Neural progenitor cell (in vitro differentiated cells): ENCODE measurements around the gene H2AZ1. TPM values are rescaled to one million over a fixed set of nuclear protein-coding genes. Genes with fewer than 3 reads are reported as not detected.

ENCODE experiments used
- DNase-seq: peaks from one replicate; pipeline ENCODE4 v3.0.0-alpha.2; 2016; ENCODE audit warnings: low spot score
- H2AFZ ChIP-seq: fragments of 200-600 bp; sonication (generic); replicated peaks from 2 replicates; pipeline ENCODE4 v1.6.1; 2016; ENCODE audit warnings: antibody characterized with exemption
- H3F3A ChIP-seq: fragments of 200-600 bp; sonication (generic); 2 replicates; pipeline ENCODE4 v1.6.1; 2016; ENCODE audit warnings: antibody characterized with exemption, low read depth
- H3K27ac ChIP-seq: fragments of 200-600 bp; sonication (generic); 2 replicates; pipeline ENCODE4 v1.5.1; 2016; ENCODE audit warnings: mild to moderate bottlenecking
- H3K27me3 ChIP-seq: fragments of 200-600 bp; sonication (generic); 2 replicates; pipeline ENCODE4 v1.6.1; 2016; ENCODE audit warnings: mild to moderate bottlenecking, moderate library complexity
- H3K36me3 ChIP-seq: fragments of 200-600 bp; sonication (generic); 2 replicates; pipeline ENCODE4 v1.5.1; 2016
- H3K4me1 ChIP-seq: fragments of 200-600 bp; sonication (generic); 2 replicates; pipeline ENCODE4 v1.6.1; 2016; ENCODE audit warnings: mixed run types
- H3K4me2 ChIP-seq: fragments of 200-600 bp; sonication (generic); 2 replicates; pipeline ENCODE4 v1.6.1; 2016
- H3K4me3 ChIP-seq: fragments of 200-600 bp; sonication (generic); 2 replicates; pipeline ENCODE4 v1.5.1; 2016
- H3K79me2 ChIP-seq: fragments of 200-600 bp; sonication (generic); 2 replicates; pipeline ENCODE4 v1.6.1; 2016; ENCODE audit warnings: low read depth
- H3K9ac ChIP-seq: fragments of 200-600 bp; sonication (generic); 2 replicates; pipeline ENCODE4 v1.6.1; 2016
- H3K9me3 ChIP-seq: fragments of 200-600 bp; sonication (generic); 2 replicates; pipeline ENCODE4 v1.5.1; 2016; ENCODE audit warnings: low read depth
- H4K20me1 ChIP-seq: fragments of 200-600 bp; sonication (generic); 2 replicates; pipeline ENCODE4 v1.6.1; 2016; ENCODE audit warnings: low read depth
- H3K27ac Mint-ChIP-seq: 3 replicates; pipeline ENCODE4 v1.8.0; 2021; ENCODE audit warnings: mixed read lengths
- H3K27me3 Mint-ChIP-seq: 2 replicates; pipeline ENCODE4 v1.8.0; 2022; ENCODE audit warnings: low read depth, mild to moderate bottlenecking, inconsistent platforms, moderate library complexity, mixed read lengths; ENCODE audit not compliant: insufficient read depth
- H3K36me3 Mint-ChIP-seq: 3 replicates; pipeline ENCODE4 v1.8.0; 2021; ENCODE audit warnings: mixed read lengths
- H3K4me1 Mint-ChIP-seq: 3 replicates; pipeline ENCODE4 v1.8.0; 2021; ENCODE audit warnings: mixed read lengths
- H3K4me3 Mint-ChIP-seq: 3 replicates; pipeline ENCODE4 v1.8.0; 2021; ENCODE audit warnings: mild to moderate bottlenecking, moderate library complexity, mixed read lengths
- H3K9me3 Mint-ChIP-seq: 3 replicates; pipeline ENCODE4 v1.8.0; 2020; ENCODE audit warnings: mixed read lengths
- CTCF ChIP-seq: fragments of 200-600 bp; sonication (generic); IDR thresholded peaks from 2 replicates; pipeline ENCODE4 v1.5.1; 2017; ENCODE audit warnings: antibody characterized with exemption, mild to moderate bottlenecking
- EZH2 ChIP-seq: fragments of 200-600 bp; sonication (generic); IDR thresholded peaks from 2 replicates; pipeline ENCODE4 v1.6.1; 2017; ENCODE audit warnings: antibody characterized with exemption, mild to moderate bottlenecking, moderate library complexity
- EZH2phosphoT487 ChIP-seq: fragments of 200-600 bp; sonication (generic); IDR thresholded peaks from 2 replicates; pipeline ENCODE4 v1.6.1; 2017; ENCODE audit warnings: antibody characterized with exemption
- total RNA-seq: library from RNA; depleted of rRNA; stranded (reverse); fragments of >200 nt; gene quantifications from 2 replicates; pipeline ENCODE4 v1.2.3, GENCODE V29; 2015; ENCODE audit warnings: low replicate concordance

H2AZ1 gene
- total RNA-seq, 1 donor from 2014 or later: 1,004 TPM

GRCh38 chr4:99921174-99921573 is 28.9 kb downstream of the H2AZ1 start:
- Mint-ChIP-seq H3K27ac (no peak overlapping the region), H3K36me3 (peaks cover 21% of the 10 kb centered on the region)
- no peak for TF ChIP-seq EZH2phosphoT487
- TF ChIP-seq EZH2: no peak
- no peak for TF ChIP-seq CTCF

GRCh38 chr4:99918656-99919055 is 31.4 kb downstream of the H2AZ1 start:
- TF ChIP-seq CTCF (no peak), EZH2phosphoT487 (no peak), EZH2 (no peak)
- Mint-ChIP-seq H3K4me1 (no peaks in the 10 kb centered on the region), H3K9me3 (no peaks in the 10 kb centered on the region), H3K36me3 (peaks cover 29% of the 10 kb centered on the region), H3K27ac (no peak overlapping the region), H3K27me3 (no peaks in the 10 kb centered on the region), H3K4me3 (no peak overlapping the region)
- H3K27me3 ChIP-seq: no peaks in the 10 kb centered on the region
- no peaks in the 10 kb centered on the region for H3K9me3 ChIP-seq
- no peak overlapping the region for H3K4me2 ChIP-seq
- no peaks in the 10 kb centered on the region for H4K20me1 ChIP-seq
- H3K4me3 ChIP-seq: no peak overlapping the region
- DNase-seq: no peak
- no peaks in the 10 kb centered on the region for H3F3A ChIP-seq
- no peaks in the 10 kb centered on the region for H3K79me2 ChIP-seq
- no peaks in the 10 kb centered on the region for H3K4me1 ChIP-seq
- H2AFZ ChIP-seq: no peak overlapping the region
- H3K36me3 ChIP-seq: peaks cover 19% of the 10 kb centered on the region
- H3K27ac ChIP-seq: no peak overlapping the region
- no peak overlapping the region for H3K9ac ChIP-seq

More at GRCh38 chr4:99921174-99921573, 28.9 kb downstream of the H2AZ1 start:
- Mint-ChIP-seq H3K4me1 (no peaks in the 10 kb centered on the region), H3K27me3 (no peaks in the 10 kb centered on the region), H3K9me3 (no peaks in the 10 kb centered on the region), H3K4me3 (no peak overlapping the region)
- H3K36me3 ChIP-seq: peaks cover 10% of the 10 kb centered on the region
- H3K4me1 ChIP-seq: no peaks in the 10 kb centered on the region
- no peaks in the 10 kb centered on the region for H3K9me3 ChIP-seq
- H3K27ac ChIP-seq: no peak overlapping the region
- H3K9ac ChIP-seq: no peak overlapping the region
- no peaks in the 10 kb centered on the region for H3K27me3 ChIP-seq
- H3K79me2 ChIP-seq: peaks cover 3% of the 10 kb centered on the region
- H3K4me2 ChIP-seq: no peak overlapping the region
- no peaks in the 10 kb centered on the region for H4K20me1 ChIP-seq
- no peaks in the 10 kb centered on the region for H3F3A ChIP-seq
- no peak overlapping the region for H2AFZ ChIP-seq
- DNase-seq: no peak
- H3K4me3 ChIP-seq: no peak overlapping the region

- no peaks in the 10 kb centered on the region for H3F3A ChIP-seq
- Mint-ChIP-seq H3K4me1 (no peaks in the 10 kb centered on the region), H3K27me3 (no peaks in the 10 kb centered on the region), H3K36me3 (peaks cover 29% of the 10 kb centered on the region), H3K9me3 (no peaks in the 10 kb centered on the region), H3K27ac (no peak overlapping the region), H3K4me3 (no peak overlapping the region)
- DNase-seq: no peak
- H3K36me3 ChIP-seq: peaks cover 25% of the 10 kb centered on the region
- H3K79me2 ChIP-seq: no peaks in the 10 kb centered on the region
- H3K27me3 ChIP-seq: no peaks in the 10 kb centered on the region
- no peak overlapping the region for H3K4me3 ChIP-seq
- H4K20me1 ChIP-seq: no peaks in the 10 kb centered on the region
- no peak overlapping the region for H3K9ac ChIP-seq
- H3K9me3 ChIP-seq: no peaks in the 10 kb centered on the region
- no peak overlapping the region for H2AFZ ChIP-seq
- H3K27ac ChIP-seq: no peak overlapping the region
- H3K4me1 ChIP-seq: no peaks in the 10 kb centered on the region
- no peak overlapping the region for H3K4me2 ChIP-seq
- TF ChIP-seq EZH2phosphoT487: no peak
- no peak for TF ChIP-seq CTCF
- TF ChIP-seq EZH2: no peak
These were observed 32.5 kb downstream of the H2AZ1 start for GRCh38 chr4:99917575-99917974.
